GM12872 (cell line): ENCODE data around the gene LMAN1.

ENCODE experiments used
- TF ChIP-seq, protein P1 (sequence below): IDR thresholded peaks from 3 replicates; pipeline ENCODE4 v1.5.1; 2011; ENCODE audit warnings: low read depth, mild to moderate bottlenecking, low read length, moderate library complexity; ENCODE audit not compliant: insufficient read depth

LMAN1 gene

DNA sequence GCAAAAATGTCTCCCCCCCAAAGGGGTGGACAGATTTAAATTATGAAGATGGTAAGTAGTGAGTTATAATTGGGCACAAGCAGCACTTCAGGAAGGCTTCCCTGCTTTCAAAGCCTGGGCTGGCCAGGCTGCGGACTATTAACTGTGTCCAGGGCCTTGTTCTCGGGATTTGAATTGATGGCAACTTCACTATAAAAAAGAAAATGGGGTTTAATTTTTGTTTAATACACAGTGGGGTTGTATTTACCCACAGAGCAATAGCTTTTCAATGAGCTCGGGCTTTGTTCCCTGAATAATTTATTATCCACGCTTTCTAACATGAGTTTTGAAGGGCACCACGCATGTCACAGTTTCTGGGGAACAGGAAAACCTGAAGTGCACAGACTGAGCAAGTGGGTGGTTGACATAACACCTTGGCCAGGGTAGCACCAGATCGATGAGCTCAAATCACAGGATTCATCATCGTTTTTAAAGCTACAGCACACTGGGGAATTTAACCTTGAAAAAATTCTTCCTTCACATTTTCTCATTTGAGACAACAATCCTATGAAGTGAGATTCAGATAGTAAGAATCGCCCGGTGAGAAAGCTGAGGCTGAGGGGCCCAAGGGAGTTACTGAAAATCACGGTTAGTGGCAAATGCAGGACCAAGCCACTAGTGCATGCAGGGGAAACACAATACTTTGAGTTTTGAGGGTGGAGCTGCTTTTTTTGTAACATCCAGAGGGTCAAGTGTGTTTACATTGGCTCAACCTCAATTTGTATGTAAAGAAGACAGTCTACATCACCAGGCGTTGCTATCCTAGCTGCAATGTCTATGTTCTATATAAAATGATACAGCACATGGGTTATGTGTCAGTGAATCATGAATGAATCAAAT is 28.9 kb upstream of the LMAN1 start:
- TF ChIP-seq, protein P1, sequence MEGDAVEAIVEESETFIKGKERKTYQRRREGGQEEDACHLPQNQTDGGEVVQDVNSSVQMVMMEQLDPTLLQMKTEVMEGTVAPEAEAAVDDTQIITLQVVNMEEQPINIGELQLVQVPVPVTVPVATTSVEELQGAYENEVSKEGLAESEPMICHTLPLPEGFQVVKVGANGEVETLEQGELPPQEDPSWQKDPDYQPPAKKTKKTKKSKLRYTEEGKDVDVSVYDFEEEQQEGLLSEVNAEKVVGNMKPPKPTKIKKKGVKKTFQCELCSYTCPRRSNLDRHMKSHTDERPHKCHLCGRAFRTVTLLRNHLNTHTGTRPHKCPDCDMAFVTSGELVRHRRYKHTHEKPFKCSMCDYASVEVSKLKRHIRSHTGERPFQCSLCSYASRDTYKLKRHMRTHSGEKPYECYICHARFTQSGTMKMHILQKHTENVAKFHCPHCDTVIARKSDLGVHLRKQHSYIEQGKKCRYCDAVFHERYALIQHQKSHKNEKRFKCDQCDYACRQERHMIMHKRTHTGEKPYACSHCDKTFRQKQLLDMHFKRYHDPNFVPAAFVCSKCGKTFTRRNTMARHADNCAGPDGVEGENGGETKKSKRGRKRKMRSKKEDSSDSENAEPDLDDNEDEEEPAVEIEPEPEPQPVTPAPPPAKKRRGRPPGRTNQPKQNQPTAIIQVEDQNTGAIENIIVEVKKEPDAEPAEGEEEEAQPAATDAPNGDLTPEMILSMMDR, result no peak

DNA sequence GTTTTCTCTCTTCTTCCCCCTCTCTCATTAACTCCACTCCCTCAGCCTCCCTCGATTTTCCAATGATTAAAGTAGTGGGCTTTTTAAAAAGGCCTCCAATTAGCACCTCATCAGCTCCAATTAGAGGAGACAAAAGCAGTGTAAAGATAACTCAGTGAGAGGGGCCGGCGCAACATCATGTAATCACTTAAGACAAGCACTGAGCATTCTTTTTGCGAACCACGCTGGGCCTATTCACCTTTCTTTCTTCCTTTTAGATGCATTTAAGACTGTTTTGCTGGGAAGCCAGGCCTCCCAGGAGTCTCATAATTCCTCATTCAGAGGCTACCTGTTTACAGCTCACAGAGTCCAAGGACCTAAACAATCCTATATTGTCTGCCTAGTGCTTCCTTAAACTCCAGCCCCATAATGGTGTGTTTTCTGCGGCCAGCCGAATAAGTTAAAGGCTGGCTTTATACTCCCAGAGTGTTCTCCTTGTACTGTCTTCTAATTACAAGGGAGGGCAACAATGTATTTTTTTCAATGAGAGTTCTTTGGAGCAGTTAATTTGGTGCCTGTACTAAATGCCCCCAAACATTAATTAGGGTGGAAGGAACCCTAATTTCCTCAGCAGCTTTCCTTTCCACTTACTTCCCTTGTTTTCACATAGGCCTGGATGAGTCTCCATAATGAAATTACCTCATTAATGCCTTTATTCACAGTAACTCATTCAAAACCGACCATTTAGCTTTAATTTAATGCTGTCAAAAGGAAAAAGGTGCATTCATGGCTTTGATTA is 28.0 kb upstream of the LMAN1 start:
- TF ChIP-seq, protein P1, result no peak

DNA sequence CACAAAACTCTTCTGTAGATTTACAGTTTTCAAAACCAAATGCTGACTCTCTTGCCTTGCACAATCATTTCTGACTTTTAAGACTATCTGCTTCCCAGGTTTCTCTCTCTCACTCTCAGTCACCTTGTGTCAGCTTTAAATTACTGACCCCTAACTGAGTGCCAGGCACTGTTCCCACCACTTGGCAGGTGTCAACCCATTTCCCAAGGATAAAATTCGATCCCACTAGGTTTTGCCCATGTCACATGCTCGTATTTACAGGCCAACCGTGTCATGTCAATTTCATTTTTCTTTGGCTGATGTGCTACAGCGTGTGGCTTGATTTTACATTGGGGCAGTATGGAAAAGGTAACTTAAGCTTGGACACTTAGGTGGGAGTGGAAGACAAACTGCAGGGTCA is 26.1 kb upstream of the LMAN1 start:
- TF ChIP-seq, protein P1, result no peak

GRCh38 chr18:59383851-59384250 is 24.8 kb upstream of the LMAN1 start:
- TF ChIP-seq, protein P1, result no peak

DNA sequence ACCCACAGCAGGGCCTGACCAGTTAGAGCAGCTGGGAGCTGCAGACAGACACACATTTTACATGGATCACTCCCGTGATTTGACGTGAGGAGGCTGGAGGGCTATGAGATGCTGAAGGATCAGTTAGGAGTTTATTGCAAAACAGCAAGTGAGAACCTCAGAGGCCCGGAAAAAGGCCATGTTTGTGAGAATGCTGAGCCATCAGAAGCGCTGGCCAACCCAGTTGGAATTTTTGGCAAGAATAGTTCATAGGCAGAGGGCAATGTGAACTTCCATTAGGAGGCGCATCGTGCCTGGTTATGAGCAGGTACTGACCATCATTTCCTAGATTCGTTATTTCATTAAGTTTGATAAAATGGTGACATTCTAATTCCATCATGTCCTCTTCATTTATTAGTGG is 23.3 kb upstream of the LMAN1 start:
- TF ChIP-seq, protein P1, result no peak

DNA sequence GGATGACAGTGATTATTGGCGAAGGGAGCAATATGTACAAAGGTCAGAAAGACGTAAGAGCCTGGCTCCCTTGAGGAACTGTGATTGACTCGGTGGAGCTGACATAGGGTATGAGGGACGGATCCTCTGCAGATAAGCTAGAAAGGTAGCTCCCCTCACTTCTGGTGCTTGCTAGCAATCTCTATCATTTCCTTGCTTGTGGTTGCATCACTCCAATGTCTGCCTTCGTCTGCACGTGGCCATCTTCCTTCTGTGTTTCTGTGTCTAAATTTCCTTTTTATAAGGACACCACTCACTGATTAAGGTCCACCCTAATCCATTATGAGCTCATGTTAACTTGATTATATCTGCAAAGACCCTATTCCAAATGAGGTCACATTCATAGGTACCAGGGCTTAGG is 22.9 kb upstream of the LMAN1 start:
- TF ChIP-seq, protein P1, result no peak

- TF ChIP-seq, protein P1, result no peak
Observed at GRCh38 chr18:59380706-59381105, 21.6 kb upstream of the LMAN1 start.
